ENCODE data around the gene CLDN7.

The CLDN7 gene

GRCh38 chr17:7215652-7216180 is 46.6 kb downstream of the CLDN7 start:
- H3K4me3 Mint-ChIP-seq: peak overlapping the region; percentile 0
- ATAC-seq (replicated peaks; ENCODE audit: extremely low read depth, poor library complexity, severe bottlenecking) (no peak), DNase-seq (ENCODE audit: low spot score in 2 of 2) (no peak)
- peak overlapping the region; percentile 13 for H3K27ac Mint-ChIP-seq (ENCODE audit: low read depth)
- peaks cover 30% of the 10 kb centered on the region for H3K27me3 Mint-ChIP-seq
- peaks cover 20% of the 10 kb centered on the region for H3K36me3 Mint-ChIP-seq (ENCODE audit: insufficient read depth)
- peaks cover 53% of the 10 kb centered on the region for H3K4me1 Mint-ChIP-seq
- no peaks in the 10 kb centered on the region for H3K9me3 Mint-ChIP-seq

- Mint-ChIP-seq H3K27me3 (peaks cover 35% of the 10 kb centered on the region), H3K36me3 (ENCODE audit: insufficient read depth) (peaks cover 20% of the 10 kb centered on the region), H3K4me1 (peaks cover 48% of the 10 kb centered on the region), H3K27ac (ENCODE audit: low read depth) (peak overlapping the region; percentile 98), H3K4me3 (peak overlapping the region; percentile 86), H3K9me3 (no peaks in the 10 kb centered on the region)
- DNase-seq (ENCODE audit: low spot score in 2 of 2) (no peak), ATAC-seq (replicated peaks; ENCODE audit: extremely low read depth, poor library complexity, severe bottlenecking) (no peak)
Measured at GRCh38 chr17:7215136-7215638, 47.1 kb downstream of the CLDN7 start.

- peaks cover 42% of the 10 kb centered on the region for H3K27me3 Mint-ChIP-seq
- H3K4me1 Mint-ChIP-seq: peaks cover 43% of the 10 kb centered on the region
- H3K4me3 Mint-ChIP-seq: peak overlapping the region; percentile 86
- no peaks in the 10 kb centered on the region for H3K9me3 Mint-ChIP-seq
- peak; percentile 77 for ATAC-seq (replicated peaks; ENCODE audit: extremely low read depth, poor library complexity, severe bottlenecking)
- peaks cover 20% of the 10 kb centered on the region for H3K36me3 Mint-ChIP-seq (ENCODE audit: insufficient read depth)
- peak overlapping the region; percentile 98 for H3K27ac Mint-ChIP-seq (ENCODE audit: low read depth)
- DNase-seq (ENCODE audit: low spot score in 2 of 2): peak; percentile 97 to 98
Measured at GRCh38 chr17:7214300-7215135, 47.8 kb downstream of the CLDN7 start.

- Mint-ChIP-seq H3K27ac (ENCODE audit: low read depth) (peak overlapping the region; percentile 98), H3K36me3 (ENCODE audit: insufficient read depth) (peaks cover 20% of the 10 kb centered on the region), H3K9me3 (no peaks in the 10 kb centered on the region), H3K4me3 (peak overlapping the region; percentile 86), H3K27me3 (peaks cover 45% of the 10 kb centered on the region), H3K4me1 (peaks cover 37% of the 10 kb centered on the region)
- DNase-seq (ENCODE audit: low spot score in 2 of 2) (no peak), ATAC-seq (replicated peaks; ENCODE audit: extremely low read depth, poor library complexity, severe bottlenecking) (peak; percentile 4)
Measured at GRCh38 chr17:7213895-7214299, 48.4 kb downstream of the CLDN7 start.

- H3K9me3 Mint-ChIP-seq: no peaks in the 10 kb centered on the region
- H3K27me3 Mint-ChIP-seq: peaks cover 53% of the 10 kb centered on the region
- ATAC-seq (replicated peaks; ENCODE audit: extremely low read depth, poor library complexity, severe bottlenecking) (no peak), DNase-seq (ENCODE audit: low spot score in 2 of 2) (no peak)
- H3K4me3 Mint-ChIP-seq: no peak overlapping the region
- H3K4me1 Mint-ChIP-seq: peaks cover 32% of the 10 kb centered on the region
- H3K36me3 Mint-ChIP-seq (ENCODE audit: insufficient read depth): peaks cover 18% of the 10 kb centered on the region
- no peak overlapping the region for H3K27ac Mint-ChIP-seq (ENCODE audit: low read depth)
Measured at GRCh38 chr17:7211491-7212273, 50.6 kb downstream of the CLDN7 start.
